ENCODE measurements around the gene SEMA3D. TPM values are rescaled to one million over a fixed set of nuclear protein-coding genes. Genes with fewer than 3 reads are reported as not detected.

Gene SEMA3D
- total RNA-seq, 4 donors from 2014 or later = 1.4 to 1.6 (median 1.5) TPM; not detected in 1

DNA sequence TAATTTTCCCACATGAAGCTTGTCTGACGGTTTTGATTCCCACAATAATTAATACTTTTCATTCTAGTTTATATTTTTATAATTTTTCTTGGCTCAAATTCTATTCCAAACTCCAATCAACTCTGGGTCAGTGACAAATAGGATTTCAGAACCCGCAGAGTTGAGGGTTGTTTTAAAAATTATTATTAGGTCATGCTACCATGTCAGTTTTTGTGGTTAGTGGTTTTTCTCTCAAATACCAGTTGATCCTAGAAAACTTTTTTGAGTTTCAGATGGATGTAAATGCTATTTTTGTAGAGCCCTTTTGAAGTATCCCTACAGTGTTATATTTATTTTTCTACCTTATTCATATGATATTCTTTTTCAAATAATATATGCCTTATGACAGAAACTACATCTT is 237.4 kb downstream of the SEMA3D start:
- H3K4me1 ChIP-seq = no peaks in the 10 kb centered on the region
- no peak overlapping the region for H3K4me3 ChIP-seq
- no peaks in the 10 kb centered on the region for H3K36me3 ChIP-seq
- intact Hi-C loops (cut with DNase I; ENCODE audit: low total_unique reads) (no loop called here), in situ Hi-C loops (cut with MboI; ENCODE audit: low pct_ligation_motif_present in 1 of 4, low pct_unique_long_range_greater_than_20kb in 1 of 4, low sequenced_read_pairs in 3 of 4) (no loop called here)
- no peaks in the 10 kb centered on the region for H3K27me3 ChIP-seq
- H3K27ac ChIP-seq = no peak overlapping the region
- no peaks in the 10 kb centered on the region for H3K9me3 ChIP-seq
- no peak for DNase-seq
- no peak for TF ChIP-seq POLR2AphosphoS5 (IDR thresholded peaks at IDR 0.05)
- TF ChIP-seq, protein P1, sequence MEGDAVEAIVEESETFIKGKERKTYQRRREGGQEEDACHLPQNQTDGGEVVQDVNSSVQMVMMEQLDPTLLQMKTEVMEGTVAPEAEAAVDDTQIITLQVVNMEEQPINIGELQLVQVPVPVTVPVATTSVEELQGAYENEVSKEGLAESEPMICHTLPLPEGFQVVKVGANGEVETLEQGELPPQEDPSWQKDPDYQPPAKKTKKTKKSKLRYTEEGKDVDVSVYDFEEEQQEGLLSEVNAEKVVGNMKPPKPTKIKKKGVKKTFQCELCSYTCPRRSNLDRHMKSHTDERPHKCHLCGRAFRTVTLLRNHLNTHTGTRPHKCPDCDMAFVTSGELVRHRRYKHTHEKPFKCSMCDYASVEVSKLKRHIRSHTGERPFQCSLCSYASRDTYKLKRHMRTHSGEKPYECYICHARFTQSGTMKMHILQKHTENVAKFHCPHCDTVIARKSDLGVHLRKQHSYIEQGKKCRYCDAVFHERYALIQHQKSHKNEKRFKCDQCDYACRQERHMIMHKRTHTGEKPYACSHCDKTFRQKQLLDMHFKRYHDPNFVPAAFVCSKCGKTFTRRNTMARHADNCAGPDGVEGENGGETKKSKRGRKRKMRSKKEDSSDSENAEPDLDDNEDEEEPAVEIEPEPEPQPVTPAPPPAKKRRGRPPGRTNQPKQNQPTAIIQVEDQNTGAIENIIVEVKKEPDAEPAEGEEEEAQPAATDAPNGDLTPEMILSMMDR (IDR thresholded peaks at IDR 0.05) = no peak
- no peak for TF ChIP-seq POLR2A (IDR thresholded peaks at IDR 0.05)
- no peak for TF ChIP-seq EP300 (IDR thresholded peaks at IDR 0.05; ENCODE audit: low read depth)
- 56 to 61% methylated on average over 2 of the region's 2 CpGs for WGBS, 2 donors (ENCODE audit: low coverage in 1 of 2)

DNA sequence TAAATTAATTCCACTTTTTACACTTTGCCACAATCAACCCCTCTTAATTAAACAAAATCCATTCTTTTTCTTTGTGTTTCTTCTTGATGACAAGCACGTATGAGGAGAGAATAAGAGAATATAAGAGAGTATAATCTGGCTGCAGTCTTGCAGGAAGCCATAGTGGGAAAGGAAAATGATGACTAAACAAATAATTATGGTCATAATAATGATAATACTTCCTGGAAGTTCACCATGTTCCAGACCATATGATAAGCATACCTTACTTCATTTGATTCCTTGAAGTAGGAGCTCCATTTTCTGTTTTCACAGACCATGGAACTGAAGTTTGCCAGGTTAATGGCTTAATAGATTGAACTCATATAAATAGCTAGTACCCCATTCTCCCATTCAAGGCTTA is 237.8 kb downstream of the SEMA3D start:
- no peak for DNase-seq
- 0 to 32% methylated on average over 1 of the region's 1 CpG for WGBS, 2 donors (ENCODE audit: low coverage in 1 of 2)
- in situ Hi-C loops (cut with MboI; ENCODE audit: low pct_ligation_motif_present in 1 of 4, low pct_unique_long_range_greater_than_20kb in 1 of 4, low sequenced_read_pairs in 3 of 4) (no loop called here), intact Hi-C loops (cut with DNase I; ENCODE audit: low total_unique reads) (no loop called here)
- Histone ChIP-seq H3K27ac (no peak overlapping the region), H3K4me3 (no peak overlapping the region), H3K4me1 (no peaks in the 10 kb centered on the region), H3K27me3 (no peaks in the 10 kb centered on the region), H3K36me3 (no peaks in the 10 kb centered on the region), H3K9me3 (no peaks in the 10 kb centered on the region)
- no peak for TF ChIP-seq POLR2A (IDR thresholded peaks at IDR 0.05)
- TF ChIP-seq POLR2AphosphoS5 (IDR thresholded peaks at IDR 0.05) = no peak
- no peak for TF ChIP-seq EP300 (IDR thresholded peaks at IDR 0.05; ENCODE audit: low read depth)
- TF ChIP-seq, protein P1 (IDR thresholded peaks at IDR 0.05) = no peak

DNA sequence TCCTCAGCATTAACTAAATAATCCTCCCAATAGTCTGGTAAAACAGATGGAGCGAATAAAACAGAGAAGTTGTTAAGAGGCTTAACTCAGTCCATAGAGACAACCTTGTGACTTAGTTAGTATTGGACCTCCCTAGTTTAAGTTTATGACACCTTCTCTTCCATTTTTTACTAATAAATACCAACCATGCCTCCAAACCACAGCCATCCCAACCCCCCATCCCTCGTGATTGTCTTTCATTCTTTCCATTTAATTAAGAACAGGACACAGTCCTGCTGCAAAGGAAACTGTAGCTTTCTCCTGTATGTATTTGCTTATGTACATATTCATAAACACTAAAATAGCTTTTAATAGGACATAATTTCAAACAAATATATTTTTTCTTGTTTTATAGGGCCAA is 238.2 kb downstream of the SEMA3D start:
- no peaks in the 10 kb centered on the region for H3K9me3 ChIP-seq
- H3K4me3 ChIP-seq = no peak overlapping the region
- in situ Hi-C loops (cut with MboI; ENCODE audit: low pct_ligation_motif_present in 1 of 4, low pct_unique_long_range_greater_than_20kb in 1 of 4, low sequenced_read_pairs in 3 of 4) (no loop called here), intact Hi-C loops (cut with DNase I; ENCODE audit: low total_unique reads) (no loop called here)
- H3K36me3 ChIP-seq = no peaks in the 10 kb centered on the region
- TF ChIP-seq, protein P1 (IDR thresholded peaks at IDR 0.05) = no peak
- no peak for TF ChIP-seq POLR2A (IDR thresholded peaks at IDR 0.05)
- TF ChIP-seq EP300 (IDR thresholded peaks at IDR 0.05; ENCODE audit: low read depth) = no peak
- TF ChIP-seq POLR2AphosphoS5 (IDR thresholded peaks at IDR 0.05) = no peak
- H3K27ac ChIP-seq = no peak overlapping the region
- no peaks in the 10 kb centered on the region for H3K4me1 ChIP-seq
- DNase-seq = no peak
- no peaks in the 10 kb centered on the region for H3K27me3 ChIP-seq
- 41 to 77% methylated on average over 2 of the region's 2 CpGs for WGBS, 2 donors (ENCODE audit: low coverage in 1 of 2)

DNA sequence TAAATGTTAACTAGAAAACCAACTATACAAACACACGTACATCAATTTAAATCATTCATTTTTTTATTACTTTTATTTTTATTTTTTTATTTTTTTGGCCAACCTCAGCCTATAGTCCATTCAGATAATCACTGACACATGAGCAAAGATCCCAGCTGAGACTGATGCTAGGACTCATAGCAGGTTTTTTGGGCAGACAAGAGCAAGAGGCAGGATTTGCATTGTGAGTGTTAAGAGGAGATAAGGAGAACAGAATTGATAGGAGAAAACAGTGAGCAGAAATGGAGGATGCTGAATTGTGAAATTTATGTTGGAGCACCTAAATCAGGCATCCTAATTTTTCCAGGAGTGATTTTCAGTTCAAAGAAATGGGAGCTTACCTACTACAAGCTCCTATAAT is 240.3 kb downstream of the SEMA3D start:
- intact Hi-C loops (cut with DNase I; ENCODE audit: low total_unique reads) (no loop called here), in situ Hi-C loops (cut with MboI; ENCODE audit: low pct_ligation_motif_present in 1 of 4, low pct_unique_long_range_greater_than_20kb in 1 of 4, low sequenced_read_pairs in 3 of 4) (no loop called here)
- no peaks in the 10 kb centered on the region for H3K27me3 ChIP-seq
- H3K9me3 ChIP-seq = no peaks in the 10 kb centered on the region
- no peak for DNase-seq
- no peak overlapping the region for H3K4me3 ChIP-seq
- no peaks in the 10 kb centered on the region for H3K4me1 ChIP-seq
- H3K27ac ChIP-seq = no peak overlapping the region
- no peaks in the 10 kb centered on the region for H3K36me3 ChIP-seq
- 44 to 72% methylated on average over 1 of the region's 1 CpG for WGBS, 2 donors (ENCODE audit: low coverage in 1 of 2)
- TF ChIP-seq, protein P1 (IDR thresholded peaks at IDR 0.05) = no peak
- TF ChIP-seq POLR2A (IDR thresholded peaks at IDR 0.05) (no peak), POLR2AphosphoS5 (IDR thresholded peaks at IDR 0.05) (no peak), EP300 (IDR thresholded peaks at IDR 0.05; ENCODE audit: low read depth) (no peak)

All from transverse colon (tissue), 4 donors.